ENCODE results near the gene PCK1. TPM values are rescaled to one million over a fixed set of nuclear protein-coding genes. Genes with fewer than 3 reads are reported as not detected.

PCK1 gene
- total and polyA plus RNA-seq, 9 donors = 0.30 to 133 (median 1.9) TPM

- no peak for DNase-seq
- no peak overlapping the region for H3K27ac ChIP-seq
- intact Hi-C loops (cut with DNase I) = no loop called here
- no peak overlapping the region for H3K4me3 ChIP-seq
- no peaks in the 10 kb centered on the region for H3K27me3 ChIP-seq
- H3K36me3 ChIP-seq = no peaks in the 10 kb centered on the region
- H3K4me1 ChIP-seq (ENCODE audit: insufficient read depth) = peaks cover 5% of the 10 kb centered on the region
- 89 to 91% (median 89%) methylated on average over 14 of the region's 14 CpGs for WGBS, 3 donors
- H3K9me3 ChIP-seq = no peaks in the 10 kb centered on the region
- no peak for TF ChIP-seq EP300 (IDR thresholded peaks at IDR 0.05)
- TF ChIP-seq POLR2A (IDR thresholded peaks at IDR 0.05) = no peak
- TF ChIP-seq CTCF (IDR thresholded peaks at IDR 0.05) = no peak
Measured at GRCh38 chr20:57564180-57564802, 3.4 kb downstream of the PCK1 start.

GRCh38 chr20:57564951-57565642, 4.2 kb downstream of the PCK1 start:
- DNase-seq = no peak
- intact Hi-C loops (cut with DNase I) = no loop called here
- WGBS, 3 donors = 86 to 92% (median 88%) methylated on average over 11 of the region's 11 CpGs
- H3K27ac ChIP-seq = no peak overlapping the region
- no peaks in the 10 kb centered on the region for H3K9me3 ChIP-seq
- H3K4me1 ChIP-seq (ENCODE audit: insufficient read depth) = peaks cover 5% of the 10 kb centered on the region
- TF ChIP-seq CTCF (IDR thresholded peaks at IDR 0.05) = no peak
- no peak for TF ChIP-seq EP300 (IDR thresholded peaks at IDR 0.05)
- TF ChIP-seq POLR2A (IDR thresholded peaks at IDR 0.05) = no peak
- no peaks in the 10 kb centered on the region for H3K27me3 ChIP-seq
- no peaks in the 10 kb centered on the region for H3K36me3 ChIP-seq
- H3K4me3 ChIP-seq = no peak overlapping the region

- intact Hi-C loops (cut with DNase I) = no loop called here
- no peak overlapping the region for H3K4me3 ChIP-seq
- no peak for DNase-seq
- H3K27ac ChIP-seq = no peak overlapping the region
- TF ChIP-seq EP300 (IDR thresholded peaks at IDR 0.05) (no peak), CTCF (IDR thresholded peaks at IDR 0.05) (no peak), POLR2A (IDR thresholded peaks at IDR 0.05) (no peak)
- H3K4me1 ChIP-seq (ENCODE audit: insufficient read depth) = peaks cover under 1% of the 10 kb centered on the region
- H3K36me3 ChIP-seq = no peaks in the 10 kb centered on the region
- 11 to 26% (median 13%) methylated on average over 1 of the region's 1 CpG for WGBS, 3 donors
- H3K9me3 ChIP-seq = no peaks in the 10 kb centered on the region
- H3K27me3 ChIP-seq = no peaks in the 10 kb centered on the region
Measured at GRCh38 chr20:57566399-57566798, 5.5 kb downstream of the PCK1 start.

GRCh38 chr20:57566803-57567459, 6.0 kb downstream of the PCK1 start:
- intact Hi-C loops (cut with DNase I) = no loop called here
- H3K36me3 ChIP-seq = no peaks in the 10 kb centered on the region
- H3K27me3 ChIP-seq = no peaks in the 10 kb centered on the region
- H3K4me1 ChIP-seq (ENCODE audit: insufficient read depth) = no peaks in the 10 kb centered on the region
- no peak for DNase-seq
- no peaks in the 10 kb centered on the region for H3K9me3 ChIP-seq
- no peak overlapping the region for H3K4me3 ChIP-seq
- TF ChIP-seq CTCF (IDR thresholded peaks at IDR 0.05) (no peak), POLR2A (IDR thresholded peaks at IDR 0.05) (no peak), EP300 (IDR thresholded peaks at IDR 0.05) (no peak)
- WGBS, 3 donors = 70 to 76% (median 73%) methylated on average over 10 of the region's 10 CpGs
- no peak overlapping the region for H3K27ac ChIP-seq

Measured in ovary (tissue), 9 donors.